ENCODE data around the gene MAP2K7.

GRCh38 chr19:7883105-7883504, 20.6 kb upstream of the MAP2K7 start:
- TF ChIP-seq CTCF (IDR thresholded peaks at IDR 0.05) (no peak), EP300 (IDR thresholded peaks at IDR 0.05) (no peak)
